ENCODE results near the gene HOMER1.

The HOMER1 gene, protein sequence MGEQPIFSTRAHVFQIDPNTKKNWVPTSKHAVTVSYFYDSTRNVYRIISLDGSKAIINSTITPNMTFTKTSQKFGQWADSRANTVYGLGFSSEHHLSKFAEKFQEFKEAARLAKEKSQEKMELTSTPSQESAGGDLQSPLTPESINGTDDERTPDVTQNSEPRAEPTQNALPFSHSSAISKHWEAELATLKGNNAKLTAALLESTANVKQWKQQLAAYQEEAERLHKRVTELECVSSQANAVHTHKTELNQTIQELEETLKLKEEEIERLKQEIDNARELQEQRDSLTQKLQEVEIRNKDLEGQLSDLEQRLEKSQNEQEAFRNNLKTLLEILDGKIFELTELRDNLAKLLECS

DNA sequence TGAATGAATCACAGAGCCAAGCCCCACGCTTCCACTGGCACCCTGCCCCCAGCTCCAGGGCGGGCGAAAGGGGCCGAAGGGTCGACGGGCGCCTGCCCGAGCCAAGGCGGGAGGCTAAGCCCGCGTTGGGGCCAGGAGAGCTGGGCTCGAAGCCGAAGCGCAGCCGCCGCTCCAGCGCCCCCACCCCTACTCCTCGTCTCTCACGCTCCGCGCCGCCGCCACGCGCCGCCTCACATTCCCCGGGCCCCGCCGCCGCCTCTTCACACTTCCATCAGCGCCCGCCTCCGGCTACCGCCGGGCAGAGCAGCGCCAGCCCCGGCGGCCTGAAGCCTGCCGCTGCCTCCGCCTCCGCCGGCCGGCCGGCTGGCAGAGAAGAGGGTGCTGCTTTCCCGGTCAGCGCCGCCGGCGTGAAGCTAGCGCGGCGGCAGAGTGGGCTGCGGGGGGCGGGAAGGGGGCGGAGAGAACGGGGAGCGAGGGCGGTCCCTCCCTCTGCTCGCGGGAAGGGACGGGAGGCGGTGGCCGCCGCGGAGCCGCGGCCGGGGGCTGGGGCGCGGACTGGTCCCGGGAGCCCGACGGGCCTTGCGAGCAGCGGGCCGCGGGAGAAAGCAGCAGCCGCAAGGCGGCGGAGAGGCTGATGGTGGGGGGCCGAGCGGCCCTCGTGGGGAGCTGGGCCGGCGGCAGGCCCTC lies at the start of gene HOMER1:
Gene HOMER1, minus strand, starts transcription at position 431 of the 687 bp plus-strand sequence. CDS start 1,360 bp downstream, outside the sequence.
- no peak for DNase-seq (ENCODE audit: low read depth, low spot score)

DNA sequence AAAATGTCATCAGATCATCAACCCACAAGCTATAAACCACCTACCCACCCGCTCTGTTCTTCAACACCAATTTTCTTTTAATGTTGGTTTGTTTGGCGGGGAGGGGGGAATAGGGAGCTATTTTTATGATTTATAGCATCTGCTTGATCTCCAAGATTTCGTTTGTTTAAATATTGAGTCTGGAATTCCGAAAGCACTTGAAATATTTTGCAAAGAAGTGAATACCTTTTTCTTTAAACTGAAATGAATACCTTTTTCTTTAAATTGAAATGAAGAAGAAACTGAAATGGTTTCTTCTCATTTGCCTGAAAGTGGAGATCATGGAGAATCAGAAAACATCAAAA lies 49.3 kb upstream of the HOMER1 start:
- DNase-seq (ENCODE audit: low read depth, low spot score) = no peak

DNA sequence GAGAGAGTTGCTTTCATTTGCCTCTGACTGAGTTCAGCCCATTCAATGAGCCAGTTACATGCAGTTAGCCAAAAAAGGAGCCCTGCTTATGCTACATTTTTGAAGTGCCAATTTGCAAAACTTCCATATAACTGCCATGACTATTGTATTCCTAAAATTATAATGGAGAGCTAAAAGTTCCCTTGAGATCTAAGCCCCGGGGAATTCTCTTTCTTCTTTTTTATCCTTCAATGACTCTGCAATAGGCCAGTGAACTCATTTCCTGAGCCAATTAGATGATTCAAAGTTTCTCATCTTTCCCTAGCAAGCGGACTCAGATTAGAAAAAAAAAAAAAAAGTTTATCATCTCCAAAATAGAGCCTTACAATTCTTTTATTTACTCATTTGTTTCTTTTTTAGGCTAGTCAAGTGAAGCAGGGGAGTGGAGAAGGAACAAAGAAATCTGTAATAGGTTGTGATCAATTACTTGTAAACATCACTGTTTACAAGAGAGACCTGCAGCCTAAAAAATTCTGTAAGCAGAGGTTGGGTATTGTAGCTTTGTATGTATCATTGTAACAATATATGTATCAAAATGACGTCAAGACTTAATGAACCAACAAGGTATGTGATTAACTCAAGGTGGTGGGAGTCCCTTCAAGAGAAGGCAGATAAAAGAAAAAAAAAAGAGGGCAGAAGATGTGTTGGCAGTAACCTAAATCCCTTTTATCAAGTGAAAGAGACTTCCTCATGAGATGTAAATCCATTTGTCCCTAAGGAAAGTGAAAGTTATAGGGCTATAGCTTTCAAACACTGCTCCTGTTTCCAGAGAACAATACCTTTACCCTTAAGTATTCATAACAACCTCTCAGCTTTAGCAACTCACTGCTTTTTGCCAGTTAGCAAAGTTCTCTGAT lies 48.7 kb upstream of the HOMER1 start:
- DNase-seq (ENCODE audit: low read depth, low spot score) = no peak

DNA sequence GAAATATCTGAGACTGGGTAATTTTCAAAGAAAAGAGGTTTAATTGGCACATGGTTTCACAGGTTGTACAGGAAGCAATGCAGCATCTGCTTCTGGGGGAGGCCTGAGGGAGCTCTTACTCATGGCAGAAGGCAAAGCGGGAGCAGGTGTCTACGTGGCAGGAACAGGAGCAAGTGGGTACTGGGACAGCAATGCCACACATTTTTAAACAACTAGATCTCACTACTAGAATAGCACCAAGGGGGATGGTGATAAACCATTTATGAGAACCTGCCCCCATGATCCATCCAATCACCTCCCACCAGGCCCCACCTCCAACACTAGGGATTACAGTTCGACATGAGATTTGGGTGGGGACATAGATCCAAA lies 47.6 kb upstream of the HOMER1 start:
- no peak for DNase-seq (ENCODE audit: low read depth, low spot score)

DNA sequence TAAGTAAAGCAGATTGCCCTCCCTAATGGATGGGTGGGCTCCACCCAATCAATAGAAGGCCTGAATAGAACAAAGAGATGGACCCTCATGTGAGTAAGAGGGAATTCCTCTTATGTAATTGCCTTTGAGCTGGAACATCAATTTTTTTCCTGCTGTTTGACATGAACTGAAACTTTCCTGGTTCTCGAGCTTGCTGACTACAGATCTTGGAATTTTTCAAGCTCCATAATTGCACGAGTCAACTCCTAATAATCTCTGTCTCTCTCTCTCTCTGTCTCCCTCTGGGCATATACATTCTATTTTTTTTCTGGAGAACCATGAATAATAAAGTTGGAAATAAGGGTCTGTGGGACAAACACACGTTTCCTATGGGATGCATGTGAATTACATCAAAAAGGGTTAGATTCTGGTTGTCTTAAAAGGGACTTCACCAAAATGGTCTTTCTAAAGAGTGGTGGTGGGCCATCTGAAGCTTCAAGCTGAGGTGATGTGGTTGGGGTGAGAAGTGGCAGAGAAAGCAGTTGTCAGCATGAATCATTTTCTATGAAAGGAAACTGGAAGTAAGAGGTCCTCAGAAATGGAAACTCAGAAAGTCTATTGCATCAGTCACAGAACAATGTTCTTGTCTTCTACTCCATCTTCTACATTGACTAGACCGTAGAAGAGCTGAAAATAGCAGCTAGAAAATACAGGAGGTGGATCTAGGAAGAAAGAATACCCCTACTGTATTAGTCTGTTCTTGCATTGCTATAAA lies 47.0 kb upstream of the HOMER1 start:
- no peak for DNase-seq (ENCODE audit: low read depth, low spot score)

DNA sequence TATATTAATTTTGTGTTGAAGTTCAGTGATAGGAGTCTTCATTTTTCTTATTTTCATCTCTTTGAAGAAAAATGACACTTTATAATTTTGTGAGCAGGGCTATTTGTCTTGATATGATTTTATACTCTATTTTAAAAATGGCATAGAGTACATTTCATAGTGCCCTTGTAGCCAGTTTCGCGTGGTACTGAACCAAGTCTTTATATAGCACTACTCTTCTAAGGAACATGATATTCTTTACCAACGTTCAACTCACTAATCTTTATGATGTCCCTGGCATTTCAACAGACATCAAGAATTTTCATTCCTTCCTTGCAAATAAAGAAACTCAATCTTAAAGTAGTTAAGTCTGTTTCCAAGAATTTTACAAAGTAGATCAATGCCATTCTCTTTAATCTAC lies 41.5 kb upstream of the HOMER1 start:
- no peak for DNase-seq (ENCODE audit: low read depth, low spot score)

DNA sequence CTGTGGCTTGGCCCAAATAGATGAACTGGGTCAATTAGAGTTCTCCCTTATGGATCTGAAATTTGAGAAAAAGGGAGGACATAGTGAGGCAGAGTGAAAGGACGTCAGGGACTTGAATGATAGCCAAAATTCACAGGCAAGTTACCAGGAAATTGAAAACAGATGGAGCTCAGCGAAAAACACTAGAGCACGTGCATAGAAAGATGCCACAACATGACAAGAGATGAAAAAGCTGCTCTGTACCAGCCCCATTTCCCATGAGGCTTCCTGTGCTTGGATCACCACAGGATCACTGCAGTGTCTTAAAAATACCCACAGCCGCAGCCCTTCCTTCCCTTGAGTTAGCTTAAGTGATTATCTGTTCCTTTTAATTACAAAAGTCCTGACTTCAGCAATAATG lies 39.0 kb upstream of the HOMER1 start:
- DNase-seq (ENCODE audit: low read depth, low spot score) = no peak

DNA sequence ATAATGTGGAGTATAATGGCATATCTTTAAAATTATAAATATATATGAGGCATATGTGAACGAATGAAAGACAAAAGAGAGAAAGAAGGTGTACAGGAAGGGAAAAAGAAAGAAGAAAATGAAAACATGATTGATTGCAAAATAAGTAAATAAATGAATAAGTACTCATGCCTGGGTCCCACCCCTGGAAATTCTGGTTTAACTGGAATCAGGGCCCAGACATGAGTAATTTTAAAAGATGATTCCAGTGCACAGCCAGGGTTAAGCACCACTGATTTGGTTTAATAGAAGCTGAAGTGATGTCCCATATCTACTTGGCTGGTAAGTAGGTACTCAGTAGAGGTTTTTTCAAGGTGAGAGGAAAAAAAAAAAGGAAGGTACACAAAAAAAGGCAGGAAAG lies 34.0 kb upstream of the HOMER1 start:
- DNase-seq (ENCODE audit: low read depth, low spot score) = no peak

DNA sequence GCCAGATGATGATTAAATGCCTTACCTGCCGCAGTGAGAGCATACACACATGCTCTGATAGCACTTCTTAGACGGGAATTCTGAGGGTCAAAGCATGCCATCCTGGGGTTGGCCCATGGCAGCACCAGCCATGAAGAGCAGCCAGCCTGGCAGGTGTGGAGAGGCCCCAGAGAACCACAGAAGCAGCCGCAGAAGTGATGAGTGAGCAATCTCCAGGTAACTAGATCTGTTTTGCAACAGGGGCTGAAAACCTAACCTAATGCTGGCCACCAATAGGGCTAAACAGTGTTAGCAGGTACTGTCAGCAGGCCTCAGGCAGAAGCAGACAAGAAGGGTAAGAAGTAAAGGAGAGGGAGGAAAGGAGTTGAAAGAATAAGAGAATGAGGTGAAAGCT lies 33.5 kb upstream of the HOMER1 start:
- no peak for DNase-seq (ENCODE audit: low read depth, low spot score)

DNA sequence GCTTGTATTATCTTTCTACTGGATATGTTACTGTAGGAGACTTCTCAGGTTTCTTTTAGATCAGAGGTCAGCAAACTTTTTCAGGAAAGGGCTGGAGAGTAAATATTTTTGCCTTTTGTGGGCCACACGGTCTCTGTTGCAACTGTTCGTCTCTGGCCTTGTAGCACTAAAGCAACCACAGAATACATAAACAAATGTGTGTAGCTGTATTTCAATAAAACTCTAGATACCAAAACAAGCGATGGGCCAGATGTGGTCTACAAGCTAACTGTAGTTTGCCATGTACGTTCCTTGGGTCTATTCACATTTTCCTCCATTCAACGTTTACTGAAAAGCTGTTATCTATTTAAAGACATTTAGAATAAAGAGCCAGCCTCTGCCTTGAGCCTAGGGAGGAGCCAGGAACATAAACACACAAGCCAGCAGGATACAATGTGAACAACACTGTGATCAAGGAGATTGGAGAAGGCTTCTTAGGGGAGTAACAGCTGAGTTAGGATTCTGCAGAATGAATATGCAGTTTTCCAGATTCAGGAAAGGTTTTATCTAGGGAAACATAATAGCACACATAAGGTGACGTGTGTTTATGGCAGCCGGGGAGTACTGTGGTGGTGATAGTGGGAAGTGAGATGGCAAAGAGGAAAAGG lies 33.0 kb upstream of the HOMER1 start:
- no peak for DNase-seq (ENCODE audit: low read depth, low spot score)

DNA sequence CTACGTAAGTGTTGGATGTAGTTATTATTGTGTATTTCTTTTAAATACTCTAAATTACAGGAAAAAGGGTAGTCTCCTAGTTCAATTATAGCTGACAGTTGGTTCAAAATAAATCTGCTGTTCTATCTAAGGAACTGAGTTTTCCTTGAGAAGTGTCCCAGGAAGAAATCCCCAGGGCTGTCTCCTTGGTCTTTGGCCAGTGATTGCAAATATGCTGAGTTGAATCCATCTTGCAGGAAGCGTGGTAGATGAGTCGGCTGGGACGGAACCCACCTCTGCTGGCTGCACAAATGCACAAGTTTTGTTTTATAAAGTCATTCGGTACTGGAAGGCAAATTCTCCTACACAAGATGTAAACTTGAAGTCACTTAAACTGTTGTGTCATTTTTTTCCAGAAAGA lies 30.2 kb upstream of the HOMER1 start:
- no peak for DNase-seq (ENCODE audit: low read depth, low spot score)

DNA sequence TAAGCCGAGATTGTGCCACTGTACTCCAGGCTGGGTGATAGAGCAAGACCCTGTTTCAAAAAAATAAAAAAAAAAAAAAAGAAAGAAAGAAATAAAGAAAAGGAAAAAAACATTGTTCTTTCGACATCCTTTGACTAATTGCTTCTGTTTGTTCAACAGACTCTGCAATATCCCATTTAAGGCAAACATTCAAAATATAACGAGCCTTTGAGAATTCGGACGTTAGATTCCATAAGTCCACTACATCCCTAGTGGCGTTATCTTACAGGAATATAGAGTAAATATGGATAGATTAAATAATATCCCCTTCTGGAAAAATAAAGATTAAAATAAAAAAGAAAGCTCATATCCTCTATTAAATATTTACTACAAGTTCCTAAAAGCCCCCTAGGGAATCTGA lies 27.0 kb upstream of the HOMER1 start:
- no peak for DNase-seq (ENCODE audit: low read depth, low spot score)

DNA sequence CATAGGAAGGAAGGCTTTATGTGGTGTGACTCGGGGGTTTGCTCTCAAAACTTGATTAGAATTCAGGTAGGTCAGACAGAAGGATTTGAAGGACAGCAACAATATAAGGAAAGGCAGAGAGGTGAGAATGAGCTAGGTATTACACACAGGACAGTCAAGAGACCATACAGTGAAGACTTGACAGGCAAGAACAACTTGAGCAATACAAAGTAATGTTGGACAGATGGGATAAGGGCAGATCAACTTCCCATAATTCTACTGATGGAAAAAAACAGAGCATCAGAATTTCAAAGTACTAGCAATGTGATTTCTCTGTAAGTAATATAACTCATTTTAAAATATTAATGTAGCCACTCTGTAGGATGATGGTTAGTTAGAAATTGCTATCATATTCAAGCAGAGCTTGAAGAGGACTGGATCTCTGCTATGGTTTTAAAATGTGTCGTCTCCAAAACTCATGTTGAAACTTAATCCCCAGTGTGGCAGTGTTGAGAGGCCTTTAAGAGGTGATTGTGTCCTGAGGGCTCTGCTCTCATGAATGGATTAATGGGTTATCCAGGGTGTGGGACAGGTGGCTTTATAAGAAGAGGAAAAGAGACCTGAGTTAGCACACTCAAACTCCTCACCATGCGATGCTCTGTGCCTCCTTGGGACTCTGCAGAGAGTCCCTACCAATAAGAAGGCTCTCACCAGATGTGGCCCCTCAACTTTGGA lies 22.4 kb upstream of the HOMER1 start:
- no peak for DNase-seq (ENCODE audit: low read depth, low spot score)

DNA sequence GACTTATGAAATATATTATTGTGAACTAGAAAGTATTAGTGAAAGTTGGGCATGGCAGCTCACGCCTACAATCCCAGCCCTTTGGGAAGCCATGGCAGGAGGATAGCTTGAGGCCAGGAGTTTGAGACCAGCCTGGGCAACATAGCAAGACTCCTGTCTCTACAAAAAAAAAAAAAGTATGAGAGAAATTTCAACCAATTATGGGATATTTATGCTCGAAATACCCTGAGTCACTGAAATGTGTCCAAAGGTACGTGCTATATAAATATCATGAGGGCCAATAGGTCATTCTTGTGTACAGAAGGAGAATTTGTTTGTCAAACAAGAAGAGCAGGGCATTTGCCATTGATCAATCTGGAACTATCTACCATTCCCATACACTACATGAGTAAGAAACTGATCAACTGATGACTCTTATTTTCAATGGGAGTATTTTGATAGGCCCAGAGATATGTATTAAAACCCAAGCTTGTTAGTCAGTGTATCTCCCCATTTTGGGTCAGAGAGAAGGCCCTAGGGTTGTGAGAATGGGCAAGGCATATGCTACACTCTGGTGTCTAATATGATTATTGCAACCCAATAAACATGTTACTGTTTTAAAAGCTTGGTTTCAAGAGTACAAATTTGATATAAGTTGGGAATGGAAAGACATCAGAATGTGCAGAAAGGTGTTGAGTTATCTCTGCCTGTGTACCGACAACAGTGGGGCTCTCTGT lies 21.7 kb upstream of the HOMER1 start:
- DNase-seq (ENCODE audit: low read depth, low spot score) = no peak

DNA sequence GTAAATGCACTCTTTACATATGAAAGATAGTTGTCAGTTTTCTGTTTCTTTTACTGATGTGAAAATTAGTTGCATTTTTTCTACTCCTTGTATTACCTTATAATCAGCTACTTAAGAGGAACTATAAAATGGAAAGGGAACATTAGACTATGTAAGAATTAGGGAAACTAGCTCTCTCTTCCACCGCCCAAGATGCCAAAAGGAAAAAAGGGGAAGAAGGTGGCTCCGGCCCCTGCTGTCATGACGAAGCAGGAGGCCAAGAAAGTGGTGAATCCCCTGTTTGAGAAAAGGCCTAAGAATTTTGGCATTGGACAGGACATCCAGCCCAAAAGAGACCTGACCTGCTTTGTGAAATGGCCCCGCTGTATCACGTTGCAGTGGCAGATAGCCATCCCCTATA lies 15.2 kb upstream of the HOMER1 start:
- no peak for DNase-seq (ENCODE audit: low read depth, low spot score)

DNA sequence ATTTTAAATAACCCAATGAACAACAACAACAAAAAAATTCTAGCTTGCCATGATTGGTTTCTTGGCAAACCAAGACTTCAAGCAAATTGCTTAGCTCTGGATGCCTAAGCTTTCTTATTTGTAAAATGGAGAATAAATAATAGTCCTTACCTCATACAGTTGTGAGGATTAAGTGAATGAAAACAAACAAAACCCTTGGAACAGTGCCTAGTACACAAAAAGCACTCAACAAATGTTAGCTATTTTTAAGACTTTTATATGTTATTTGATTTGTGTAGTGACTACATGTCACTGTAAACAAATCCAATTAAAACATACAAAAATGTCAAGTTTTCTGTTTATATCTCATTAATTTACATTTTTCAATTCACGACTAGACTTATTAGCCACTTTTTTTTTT lies 13.5 kb upstream of the HOMER1 start:
- DNase-seq (ENCODE audit: low read depth, low spot score) = no peak

DNA sequence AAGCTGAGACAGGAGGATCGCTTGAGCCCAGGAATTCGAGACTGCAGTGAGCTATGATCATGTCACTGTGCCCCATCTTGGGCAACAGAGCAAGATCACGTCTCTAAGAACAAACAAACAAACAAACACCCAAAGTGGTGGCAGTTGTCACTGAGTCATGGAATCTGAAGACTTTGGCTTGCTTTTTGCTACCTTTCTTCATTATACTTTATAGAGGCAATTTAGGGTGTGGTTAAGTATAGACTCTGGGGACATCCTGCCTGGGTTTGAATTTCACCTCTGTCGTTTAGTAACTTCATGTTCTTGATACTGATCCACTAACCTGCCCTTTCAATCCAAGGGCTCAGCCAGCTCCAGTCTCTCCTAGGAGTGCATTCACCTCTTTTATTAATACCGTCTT lies 13.0 kb upstream of the HOMER1 start:
- DNase-seq (ENCODE audit: low read depth, low spot score) = no peak

DNA sequence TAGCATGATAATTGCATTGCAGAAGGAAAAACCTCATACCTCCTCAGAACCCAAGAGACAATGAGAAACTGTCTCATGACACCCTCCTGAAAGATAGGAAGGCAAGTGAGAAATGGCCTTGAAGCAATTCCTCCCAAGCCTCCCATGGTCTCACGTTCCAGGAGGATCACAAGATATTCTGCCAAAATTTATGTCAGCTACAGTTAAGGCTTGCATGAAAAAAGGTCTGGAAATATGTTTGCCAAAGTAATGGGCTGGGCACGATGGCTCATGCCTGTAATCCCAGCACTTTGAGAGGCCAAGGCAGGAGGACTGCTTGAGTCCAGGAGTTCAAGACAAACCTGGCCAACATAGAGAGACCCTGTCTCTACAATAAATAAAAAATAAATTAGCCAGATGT lies 12.6 kb upstream of the HOMER1 start:
- no peak for DNase-seq (ENCODE audit: low read depth, low spot score)

DNA sequence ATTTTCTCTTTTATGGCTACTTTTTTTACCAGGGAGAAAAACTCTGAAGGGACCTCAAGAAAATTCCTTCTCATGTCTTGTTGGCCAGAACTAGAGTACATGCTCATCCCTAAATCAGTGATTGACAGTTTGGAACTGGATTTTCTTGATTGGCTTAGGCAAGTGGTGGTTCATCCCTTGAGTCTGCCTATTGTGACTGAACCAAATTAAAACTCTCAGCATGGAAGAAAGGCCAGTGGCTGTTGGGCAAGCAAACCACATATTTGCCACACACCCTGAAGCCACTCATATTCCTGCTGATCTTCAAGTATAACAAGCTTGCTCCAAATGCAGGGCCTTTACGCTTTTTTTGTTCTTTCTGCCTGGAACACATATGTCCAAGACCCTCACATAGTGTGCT lies 7.2 kb upstream of the HOMER1 start:
- DNase-seq (ENCODE audit: low read depth, low spot score) = no peak

DNA sequence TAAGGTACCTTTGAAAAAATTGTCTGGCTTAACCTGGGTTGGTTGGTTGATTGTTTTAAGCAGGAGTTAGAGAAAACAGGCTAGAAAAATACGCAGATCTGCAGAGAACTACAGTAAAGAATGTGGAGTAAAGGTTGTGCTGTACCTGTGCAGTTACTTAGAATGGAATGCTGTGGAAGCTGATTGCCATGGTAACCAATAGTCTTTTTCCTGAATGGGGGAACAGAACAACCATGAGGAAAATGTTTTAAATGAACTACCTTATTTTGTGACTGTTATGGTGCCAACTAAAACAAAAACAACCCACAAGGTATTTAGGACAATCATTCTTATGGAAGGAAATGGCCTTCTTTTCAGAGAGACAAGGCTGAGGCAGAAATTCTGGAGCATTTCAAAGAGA lies 4.8 kb upstream of the HOMER1 start:
- DNase-seq (ENCODE audit: low read depth, low spot score) = no peak
